Measurements from ENCODE around the gene CORT. TPM values are rescaled to one million over a fixed set of nuclear protein-coding genes. Genes with fewer than 3 reads are reported as not detected.

CORT gene
- total and polyA plus RNA-seq, 2 of the 4 experiments (the other 2 are of a cell fraction) = 0.10 TPM; not detected in 1

- peak overlapping the region; percentile 68 for H3K4me2 ChIP-seq (ENCODE audit: low read depth, low read length)
Measured at GRCh38 chr1:10495475-10495817, 45.6 kb downstream of the CORT start.

More at GRCh38 chr1:10495475-10495817, 45.6 kb downstream of the CORT start:
- intact Hi-C loops (cut with micrococcal nuclease) = loop anchor here (2.0 kb wide), 1 partner anchor 57 kb away; no protein-coding TSS in a partner anchor
- no peak overlapping the region for H3K56ac ChIP-seq (ENCODE audit: extremely low read depth, insufficient read depth, low read length)
- no peak overlapping the region for H2AK9ac ChIP-seq (replicated peaks; ENCODE audit: low read depth, low read length, poor library complexity)
- H4K20me1 ChIP-seq (ENCODE audit: insufficient read depth, low read length) = peaks cover 32% of the 10 kb centered on the region
- no peak overlapping the region for H4K91ac ChIP-seq (ENCODE audit: insufficient read depth, low read depth, low read length)
- no peaks in the 10 kb centered on the region for H3K9me3 ChIP-seq (ENCODE audit: control insufficient read depth, insufficient read depth, low read length)
- no peak overlapping the region for H2BK20ac ChIP-seq (ENCODE audit: low read depth, low read length)
- no peak overlapping the region for H3K14ac ChIP-seq (replicated peaks; ENCODE audit: low read depth, low read length)
- H3K27ac ChIP-seq (ENCODE audit: insufficient read depth, low read length) = no peak overlapping the region
- TF ChIP-seq CHD1 (IDR thresholded peaks at IDR 0.05; ENCODE audit: low read depth, low read length) = no peak
- TF ChIP-seq CTCF (conservative IDR thresholded peaks at IDR 0.05; ENCODE audit: low read depth, low read length) = no peak
- no peak for TF ChIP-seq BHLHE40 (IDR thresholded peaks at IDR 0.05; ENCODE audit: low read depth, low read length)
- TF ChIP-seq RFX5 (IDR thresholded peaks at IDR 0.05; ENCODE audit: low read depth, low read length) = no peak
- TF ChIP-seq MAFK (IDR thresholded peaks at IDR 0.05; ENCODE audit: low read depth, low read length) = no peak
- TF ChIP-seq ELK1 (IDR thresholded peaks at IDR 0.05; ENCODE audit: borderline replicate concordance, low read depth, low read length) = no peak
- no peak for TF ChIP-seq NFE2L2 (IDR thresholded peaks at IDR 0.05; ENCODE audit: low read depth, low read length)
- no peak for TF ChIP-seq RAD21 (IDR thresholded peaks at IDR 0.05; ENCODE audit: low read length)
- H2BK5ac ChIP-seq (ENCODE audit: low read depth, low read length, poor library complexity, severe bottlenecking) = no peak overlapping the region
- H3K4ac ChIP-seq (ENCODE audit: low read depth, low read length) = no peak overlapping the region
- H3K18ac ChIP-seq (ENCODE audit: low read depth, low read length) = no peak overlapping the region
- H2BK15ac ChIP-seq (ENCODE audit: low read depth, low read length) = no peak overlapping the region
- 90% methylated on average over 6 of the region's 10 CpGs; no CpG with 5 or more reads in 1 of the 2 experiments for WGBS, 2 experiments (ENCODE audit: extremely low coverage in 2 of 2, insufficient read length in 1 of 2)
- H3K4me3 ChIP-seq (ENCODE audit: insufficient read depth, low read depth, low read length) = no peak overlapping the region
- H3K9ac ChIP-seq (ENCODE audit: low read depth, low read length) = no peak overlapping the region; the same call in 1 of the 2 replicates
- H3K23ac ChIP-seq (ENCODE audit: low read depth, low read length) = no peak overlapping the region
- H2AK5ac ChIP-seq (ENCODE audit: low read depth, low read length) = no peak overlapping the region
- no peak overlapping the region for H2AFZ ChIP-seq (replicated peaks; ENCODE audit: low read length, poor library complexity)
- peaks cover 4% of the 10 kb centered on the region for H3K9me1 ChIP-seq (ENCODE audit: insufficient read depth, low read length)
- peaks cover 30 to 69% of the 10 kb centered on the region in 2 experiments for H3K79me1 ChIP-seq (ENCODE audit: low read depth in 1 of 2, low read length in 2 of 2)
- H4K8ac ChIP-seq (ENCODE audit: low read depth in 2 of 2, low read length in 2 of 2) = peak overlapping the region in 1 of 2 experiments; percentile 35; a peak in 2 of 4 replicates
- in situ Hi-C loops (cut with MboI; ENCODE audit: low sequenced_read_pairs) = no loop called here
- no peaks in the 10 kb centered on the region for H3K27me3 ChIP-seq (ENCODE audit: control insufficient read depth, insufficient read depth, low read length)
- DNase-seq = no peak
- dilution Hi-C loops (cut with HindIII; ENCODE audit: low sequenced_read_pairs, unreplicated experiment) = no loop called here
- no TSS peak for BruUV-seq (replicated peaks)
- peaks cover 5% of the 10 kb centered on the region for H3K4me1 ChIP-seq (ENCODE audit: control insufficient read depth, insufficient read depth, low read length)
- no peak overlapping the region for H2BK120ac ChIP-seq (ENCODE audit: low read depth, low read length)
- ATAC-seq (ENCODE audit: low read depth) = no peak; the same call in 1 of the 2 replicates
- CTCF ChIA-PET = interaction anchor here (0.7 to 4.2 kb wide), 11 partner anchors 9 to 415 kb away, joined by 3 to 22 read pairs (median 3); no protein-coding TSS in a partner anchor
- 0 out of 2 replicates have a peak overlapping the region, but pooled peaks have one; percentile 59 for H4K5ac ChIP-seq (ENCODE audit: low read depth, low read length)
- POLR2A ChIA-PET (ENCODE audit: unreplicated experiment) = no interaction called here
- H3K36me3 ChIP-seq (ENCODE audit: control insufficient read depth, insufficient read depth, low read length) = peaks cover 3% of the 10 kb centered on the region; the same call in 1 of the 2 replicates
